Measurements from ENCODE around the gene PPM1A. TPM values are rescaled to one million over a fixed set of nuclear protein-coding genes. Genes with fewer than 3 reads are reported as not detected.

The PPM1A gene
- polyA plus RNA-seq, 2 of the 4 experiments (the other 2 are of a cell fraction) = 37.1 to 76.6 TPM

DNA sequence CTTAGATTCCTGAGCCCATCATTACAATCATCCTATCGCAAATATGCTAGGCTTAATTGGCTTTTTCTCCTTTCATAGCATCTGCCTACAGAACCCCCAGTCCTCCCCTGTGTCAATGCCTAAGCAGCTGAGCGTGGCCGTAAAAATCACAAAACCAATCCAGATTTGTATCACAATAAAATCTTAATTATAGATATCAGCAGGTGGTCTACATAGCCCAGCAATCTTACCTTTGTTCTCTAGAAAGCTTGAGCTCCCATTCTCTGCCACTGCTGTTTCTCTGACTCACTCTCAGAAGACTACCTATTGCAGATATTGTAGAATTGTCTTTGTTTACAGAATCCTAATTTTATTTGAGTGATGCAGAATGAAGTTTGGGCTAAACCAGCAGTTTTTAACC lies 37.9 kb upstream of the PPM1A start:
- ChIA-PET POLR2A (no interaction called here), CTCF (interaction anchor here (0.7 to 1.3 kb wide), 4 partner anchors 14 to 120 kb away, joined by 3 to 4 read pairs (median 4); no protein-coding TSS in a partner anchor)
- H3K4me3 ChIP-seq = no peak overlapping the region
- H3K4me1 ChIP-seq = no peaks in the 10 kb centered on the region
- no peak for ATAC-seq
- no peak overlapping the region for H3K27ac ChIP-seq
- no peak overlapping the region for H3K4me2 ChIP-seq
- TF ChIP-seq SMC3 (IDR thresholded peaks at IDR 0.05) (no peak), JUNB (IDR thresholded peaks at IDR 0.05) (no peak), KDM1A (IDR thresholded peaks at IDR 0.05; ENCODE audit: low read depth) (no peak), POLR2A (IDR thresholded peaks at IDR 0.05; ENCODE audit: low read length) (no peak), HOXB5 (CRISPR knock-in tag; IDR thresholded peaks at IDR 0.05) (no peak), ZNF302 (CRISPR knock-in tag; IDR thresholded peaks at IDR 0.05) (no peak), ZC3H11A (IDR thresholded peaks at IDR 0.05) (no peak), MAFK (IDR thresholded peaks at IDR 0.05; ENCODE audit: partially characterized antibody) (no peak), ESRRA (IDR thresholded peaks at IDR 0.05; ENCODE audit: borderline replicate concordance, low read length) (no peak), BHLHE40 (IDR thresholded peaks at IDR 0.05; ENCODE audit: low read depth, low read length) (no peak), RFX5 (IDR thresholded peaks at IDR 0.05) (no peak), RARB (CRISPR knock-in tag; IDR thresholded peaks at IDR 0.05) (no peak), TP53 (CRISPR knock-in tag; IDR thresholded peaks at IDR 0.05) (no peak), CHD2 (IDR thresholded peaks at IDR 0.05; ENCODE audit: low read length, partially characterized antibody) (no peak), MAZ (IDR thresholded peaks at IDR 0.05; ENCODE audit: borderline replicate concordance, low read depth, low read length) (no peak), CEBPB (IDR thresholded peaks at IDR 0.05) (no peak)
- TF ChIP-seq, protein P1, sequence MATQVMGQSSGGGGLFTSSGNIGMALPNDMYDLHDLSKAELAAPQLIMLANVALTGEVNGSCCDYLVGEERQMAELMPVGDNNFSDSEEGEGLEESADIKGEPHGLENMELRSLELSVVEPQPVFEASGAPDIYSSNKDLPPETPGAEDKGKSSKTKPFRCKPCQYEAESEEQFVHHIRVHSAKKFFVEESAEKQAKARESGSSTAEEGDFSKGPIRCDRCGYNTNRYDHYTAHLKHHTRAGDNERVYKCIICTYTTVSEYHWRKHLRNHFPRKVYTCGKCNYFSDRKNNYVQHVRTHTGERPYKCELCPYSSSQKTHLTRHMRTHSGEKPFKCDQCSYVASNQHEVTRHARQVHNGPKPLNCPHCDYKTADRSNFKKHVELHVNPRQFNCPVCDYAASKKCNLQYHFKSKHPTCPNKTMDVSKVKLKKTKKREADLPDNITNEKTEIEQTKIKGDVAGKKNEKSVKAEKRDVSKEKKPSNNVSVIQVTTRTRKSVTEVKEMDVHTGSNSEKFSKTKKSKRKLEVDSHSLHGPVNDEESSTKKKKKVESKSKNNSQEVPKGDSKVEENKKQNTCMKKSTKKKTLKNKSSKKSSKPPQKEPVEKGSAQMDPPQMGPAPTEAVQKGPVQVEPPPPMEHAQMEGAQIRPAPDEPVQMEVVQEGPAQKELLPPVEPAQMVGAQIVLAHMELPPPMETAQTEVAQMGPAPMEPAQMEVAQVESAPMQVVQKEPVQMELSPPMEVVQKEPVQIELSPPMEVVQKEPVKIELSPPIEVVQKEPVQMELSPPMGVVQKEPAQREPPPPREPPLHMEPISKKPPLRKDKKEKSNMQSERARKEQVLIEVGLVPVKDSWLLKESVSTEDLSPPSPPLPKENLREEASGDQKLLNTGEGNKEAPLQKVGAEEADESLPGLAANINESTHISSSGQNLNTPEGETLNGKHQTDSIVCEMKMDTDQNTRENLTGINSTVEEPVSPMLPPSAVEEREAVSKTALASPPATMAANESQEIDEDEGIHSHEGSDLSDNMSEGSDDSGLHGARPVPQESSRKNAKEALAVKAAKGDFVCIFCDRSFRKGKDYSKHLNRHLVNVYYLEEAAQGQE (IDR thresholded peaks at IDR 0.05) = no peak
- TF ChIP-seq, protein P2, sequence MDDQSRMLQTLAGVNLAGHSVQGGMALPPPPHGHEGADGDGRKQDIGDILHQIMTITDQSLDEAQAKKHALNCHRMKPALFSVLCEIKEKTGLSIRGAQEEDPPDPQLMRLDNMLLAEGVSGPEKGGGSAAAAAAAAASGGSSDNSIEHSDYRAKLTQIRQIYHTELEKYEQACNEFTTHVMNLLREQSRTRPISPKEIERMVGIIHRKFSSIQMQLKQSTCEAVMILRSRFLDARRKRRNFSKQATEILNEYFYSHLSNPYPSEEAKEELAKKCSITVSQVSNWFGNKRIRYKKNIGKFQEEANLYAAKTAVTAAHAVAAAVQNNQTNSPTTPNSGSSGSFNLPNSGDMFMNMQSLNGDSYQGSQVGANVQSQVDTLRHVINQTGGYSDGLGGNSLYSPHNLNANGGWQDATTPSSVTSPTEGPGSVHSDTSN (IDR thresholded peaks at IDR 0.05) = no peak
- no peak for FAIRE-seq
- no peaks in the 10 kb centered on the region for H3K9me3 ChIP-seq
- no peak for DNase-seq (ENCODE audit: low read depth in 1 of 2, low spot score in 1 of 2)
- 48% methylated on average over 3 of the region's 3 CpGs for WGBS (ENCODE audit: missing lambda C conversion rate)

DNA sequence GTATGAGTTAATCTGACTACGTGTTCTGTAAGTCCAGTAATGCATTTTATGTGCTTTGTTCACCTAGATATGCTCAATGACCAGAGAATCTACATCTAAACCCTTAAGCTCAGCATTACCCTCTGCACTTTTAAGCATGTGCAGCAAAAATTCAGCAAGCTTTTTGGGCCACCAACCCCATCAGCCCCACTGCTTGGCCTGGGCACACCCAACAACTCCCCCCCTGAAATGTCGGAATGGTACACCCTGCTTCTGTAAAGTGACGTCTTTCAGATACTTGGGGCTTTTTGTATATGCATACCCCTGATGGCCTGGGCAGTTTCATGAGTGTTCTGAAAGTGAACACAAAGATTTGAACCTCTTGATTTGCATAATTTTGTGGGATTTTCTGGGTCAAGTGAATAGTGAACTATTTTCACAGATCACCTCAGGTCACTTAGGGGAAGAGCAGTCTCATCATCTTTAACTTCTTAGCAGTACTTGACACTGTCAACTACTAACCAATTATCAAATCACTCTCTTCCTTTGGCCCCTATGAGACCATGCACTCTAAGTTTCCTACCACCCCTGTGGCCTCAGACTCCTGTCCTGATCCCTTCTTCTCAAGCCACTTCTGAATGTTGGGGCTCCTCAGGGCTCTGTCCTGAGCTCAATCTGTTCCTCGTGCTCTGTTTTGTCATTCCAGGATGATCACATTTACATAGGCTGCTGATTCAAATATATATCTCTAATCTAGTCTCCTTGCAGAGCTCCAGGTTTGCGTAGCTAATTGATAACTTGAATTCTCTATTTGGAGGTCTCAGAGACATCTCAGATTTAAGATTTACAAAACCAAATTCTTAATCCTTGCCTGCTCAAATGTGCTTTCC lies 36.3 kb upstream of the PPM1A start:
- TF ChIP-seq, protein P3, sequence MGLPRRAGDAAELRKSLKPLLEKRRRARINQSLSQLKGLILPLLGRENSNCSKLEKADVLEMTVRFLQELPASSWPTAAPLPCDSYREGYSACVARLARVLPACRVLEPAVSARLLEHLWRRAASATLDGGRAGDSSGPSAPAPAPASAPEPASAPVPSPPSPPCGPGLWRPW (IDR thresholded peaks at IDR 0.05) = no peak
- no peak for TF ChIP-seq RARB (CRISPR knock-in tag; IDR thresholded peaks at IDR 0.05)
- TF ChIP-seq GATA3 (IDR thresholded peaks at IDR 0.05; ENCODE audit: borderline replicate concordance) = no peak
- DNase-seq (ENCODE audit: low read depth in 1 of 2, low spot score in 1 of 2) = no peak
- 44% methylated on average over 5 of the region's 5 CpGs for WGBS (ENCODE audit: missing lambda C conversion rate)
- H3K27ac ChIP-seq = no peak overlapping the region
- H3K4me2 ChIP-seq = no peak overlapping the region
- ATAC-seq = no peak
- no peaks in the 10 kb centered on the region for H3K9me3 ChIP-seq
- FAIRE-seq = no peak
- CTCF ChIA-PET = no interaction called here
- no peak overlapping the region for H3K4me3 ChIP-seq
- H3K4me1 ChIP-seq = no peaks in the 10 kb centered on the region
- POLR2A ChIA-PET = no interaction called here

DNA sequence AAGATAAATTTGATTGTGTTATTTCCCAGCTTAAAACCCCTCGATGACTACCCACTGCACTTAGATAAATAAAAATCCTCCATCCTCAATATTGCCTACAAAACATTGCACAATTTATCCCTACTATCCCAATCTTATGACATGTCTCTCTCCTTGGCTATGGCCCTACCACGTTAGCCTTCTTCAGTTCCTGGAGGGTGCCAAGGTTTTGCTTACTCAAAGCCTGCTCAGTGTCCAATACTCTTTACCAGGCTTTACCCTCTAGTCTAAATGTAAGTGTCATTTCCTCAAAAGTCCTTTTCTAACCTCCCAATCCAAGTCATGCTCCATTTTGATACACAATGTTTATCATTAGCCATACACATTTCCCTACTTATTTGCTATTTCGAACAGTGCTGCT lies 35.0 kb upstream of the PPM1A start:
- DNase-seq (ENCODE audit: low read depth in 1 of 2, low spot score in 1 of 2) (no peak), FAIRE-seq (no peak), ATAC-seq (no peak)
- ChIA-PET POLR2A (no interaction called here), CTCF (no interaction called here)
- no peak overlapping the region for H3K4me3 ChIP-seq
- WGBS (ENCODE audit: missing lambda C conversion rate) = 21% methylated on average over 3 of the region's 3 CpGs
- H3K27ac ChIP-seq = no peak overlapping the region
- no peak overlapping the region for H3K4me2 ChIP-seq
- H3K9me3 ChIP-seq = no peaks in the 10 kb centered on the region
- no peaks in the 10 kb centered on the region for H3K4me1 ChIP-seq
- TF ChIP-seq, protein P4, sequence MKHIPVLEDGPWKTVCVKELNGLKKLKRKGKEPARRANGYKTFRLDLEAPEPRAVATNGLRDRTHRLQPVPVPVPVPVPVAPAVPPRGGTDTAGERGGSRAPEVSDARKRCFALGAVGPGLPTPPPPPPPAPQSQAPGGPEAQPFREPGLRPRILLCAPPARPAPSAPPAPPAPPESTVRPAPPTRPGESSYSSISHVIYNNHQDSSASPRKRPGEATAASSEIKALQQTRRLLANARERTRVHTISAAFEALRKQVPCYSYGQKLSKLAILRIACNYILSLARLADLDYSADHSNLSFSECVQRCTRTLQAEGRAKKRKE (CRISPR knock-in tag; IDR thresholded peaks at IDR 0.05; ENCODE audit: low read depth) = no peak
- TF ChIP-seq ZNF302 (CRISPR knock-in tag; IDR thresholded peaks at IDR 0.05) (no peak), JUN (IDR thresholded peaks at IDR 0.05) (no peak), CBX2 (IDR thresholded peaks at IDR 0.05; ENCODE audit: borderline replicate concordance, low read depth) (no peak), CHD2 (IDR thresholded peaks at IDR 0.05; ENCODE audit: low read length, partially characterized antibody) (no peak), ZSCAN20 (CRISPR knock-in tag; IDR thresholded peaks at IDR 0.05) (no peak), HOXA7 (CRISPR knock-in tag; IDR thresholded peaks at IDR 0.05) (no peak), RFX5 (IDR thresholded peaks at IDR 0.05) (no peak), EHF (CRISPR knock-in tag; IDR thresholded peaks at IDR 0.05) (no peak), POLR2AphosphoS2 (conservative IDR thresholded peaks at IDR 0.05; ENCODE audit: low read length) (no peak), SREBF2 (IDR thresholded peaks at IDR 0.05) (no peak), KDM5A (IDR thresholded peaks at IDR 0.05) (no peak), NR3C1 (IDR thresholded peaks at IDR 0.05) (no peak)
- TF ChIP-seq, protein P3 (IDR thresholded peaks at IDR 0.05) = no peak

All from A549 (cell line).